Ishikawa (cell line): ENCODE measurements around the gene SLC25A13.

ENCODE experiments used
- CEBPB ChIP-seq: IDR thresholded peaks from 2 replicates; pipeline ENCODE4 v1.6.1; 2012
- CREB1 ChIP-seq: IDR thresholded peaks from 2 replicates; pipeline ENCODE4 v1.6.1; 2012; ENCODE audit warnings: low read depth
- EGR1 ChIP-seq: IDR thresholded peaks from 2 replicates; pipeline ENCODE4 v1.6.1; 2012
- EP300 ChIP-seq: IDR thresholded peaks from 2 replicates; pipeline ENCODE4 v1.6.1; 2012; ENCODE audit warnings: borderline replicate concordance
- FOXM1 ChIP-seq: IDR thresholded peaks from 2 replicates; pipeline ENCODE4 v1.6.1; 2012; ENCODE audit warnings: low read depth, borderline replicate concordance
- NFIC ChIP-seq: IDR thresholded peaks from 2 replicates; pipeline ENCODE4 v1.6.1; 2012
- RAD21 ChIP-seq: IDR thresholded peaks from 2 replicates; pipeline ENCODE4 v1.6.1; 2012; ENCODE audit warnings: low read depth
- TAF1 ChIP-seq: IDR thresholded peaks from 2 replicates; pipeline ENCODE4 v1.6.1; 2012; ENCODE audit warnings: low read depth, mild to moderate bottlenecking
- TCF12 ChIP-seq: IDR thresholded peaks from 2 replicates; pipeline ENCODE4 v1.6.1; 2012; ENCODE audit warnings: low read depth
- TEAD4 ChIP-seq: IDR thresholded peaks from 2 replicates; pipeline ENCODE4 v1.6.1; 2012
- YY1 ChIP-seq: IDR thresholded peaks from 2 replicates; pipeline ENCODE4 v1.6.1; 2012; ENCODE audit warnings: low read depth
- ZBTB7A ChIP-seq: IDR thresholded peaks from 2 replicates; pipeline ENCODE4 v1.6.1; 2012; ENCODE audit warnings: low read depth
- TF ChIP-seq, protein P1 (sequence below): IDR thresholded peaks from 2 replicates; pipeline ENCODE4 v1.6.1; 2012
- TF ChIP-seq, protein P2 (sequence below): IDR thresholded peaks from 2 replicates; pipeline ENCODE4 v1.6.1; 2012
- TF ChIP-seq, protein P3 (sequence below): IDR thresholded peaks from 2 replicates; pipeline ENCODE4 v1.6.1; 2012; ENCODE audit warnings: low read depth, mild to moderate bottlenecking

The SLC25A13 gene, protein sequence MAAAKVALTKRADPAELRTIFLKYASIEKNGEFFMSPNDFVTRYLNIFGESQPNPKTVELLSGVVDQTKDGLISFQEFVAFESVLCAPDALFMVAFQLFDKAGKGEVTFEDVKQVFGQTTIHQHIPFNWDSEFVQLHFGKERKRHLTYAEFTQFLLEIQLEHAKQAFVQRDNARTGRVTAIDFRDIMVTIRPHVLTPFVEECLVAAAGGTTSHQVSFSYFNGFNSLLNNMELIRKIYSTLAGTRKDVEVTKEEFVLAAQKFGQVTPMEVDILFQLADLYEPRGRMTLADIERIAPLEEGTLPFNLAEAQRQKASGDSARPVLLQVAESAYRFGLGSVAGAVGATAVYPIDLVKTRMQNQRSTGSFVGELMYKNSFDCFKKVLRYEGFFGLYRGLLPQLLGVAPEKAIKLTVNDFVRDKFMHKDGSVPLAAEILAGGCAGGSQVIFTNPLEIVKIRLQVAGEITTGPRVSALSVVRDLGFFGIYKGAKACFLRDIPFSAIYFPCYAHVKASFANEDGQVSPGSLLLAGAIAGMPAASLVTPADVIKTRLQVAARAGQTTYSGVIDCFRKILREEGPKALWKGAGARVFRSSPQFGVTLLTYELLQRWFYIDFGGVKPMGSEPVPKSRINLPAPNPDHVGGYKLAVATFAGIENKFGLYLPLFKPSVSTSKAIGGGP

DNA sequence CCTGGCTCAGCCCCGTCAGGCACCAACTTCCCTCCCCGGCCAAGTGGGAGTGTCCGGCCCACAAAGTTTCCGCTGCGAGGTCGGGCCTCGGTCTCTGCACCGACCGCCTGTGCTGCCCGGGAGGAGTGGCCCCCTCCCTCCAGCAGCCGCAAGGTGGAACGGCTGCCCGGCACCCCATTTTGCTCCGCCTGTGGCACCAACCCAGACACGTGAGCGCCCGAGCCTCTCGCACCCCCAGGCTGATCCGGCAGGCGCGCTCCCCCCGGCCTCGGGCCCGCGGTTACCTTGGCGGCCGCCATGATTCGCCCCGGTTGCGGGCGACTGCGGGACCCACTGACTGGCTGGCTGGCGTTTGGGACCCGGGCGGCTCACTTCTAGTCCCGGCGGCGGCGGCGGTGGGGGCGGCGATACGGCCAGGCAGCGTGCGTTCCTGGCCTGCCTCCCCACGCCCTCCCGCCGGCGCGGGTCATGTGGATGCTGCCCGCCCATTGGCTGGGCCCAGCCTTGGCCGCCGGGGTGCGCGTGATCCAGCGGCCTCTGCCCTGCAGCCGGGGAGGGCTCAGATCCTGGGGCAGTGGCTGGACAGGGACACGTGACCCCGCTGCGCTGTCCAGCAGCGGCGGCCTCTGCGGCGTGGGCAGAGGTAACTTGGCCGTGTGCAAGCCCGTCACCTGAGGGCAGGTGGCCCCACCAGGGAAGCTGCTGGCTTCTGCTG, at the start of gene SLC25A13:
Gene SLC25A13 (minus strand): TSS at position 441 of the 715 bp plus-strand sequence. CDS start 142 bp downstream, at position 299.
- no peak for TF ChIP-seq FOXM1
- TF ChIP-seq EGR1, result peak; percentile 55
- TF ChIP-seq, protein P1, sequence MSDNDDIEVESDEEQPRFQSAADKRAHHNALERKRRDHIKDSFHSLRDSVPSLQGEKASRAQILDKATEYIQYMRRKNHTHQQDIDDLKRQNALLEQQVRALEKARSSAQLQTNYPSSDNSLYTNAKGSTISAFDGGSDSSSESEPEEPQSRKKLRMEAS, result peak; percentile 97
- TF ChIP-seq ZBTB7A, result peak; percentile 63; the same call in 1 of the 2 replicates
- TF ChIP-seq TEAD4, result peak; percentile 36; the same call in 1 of the 2 replicates
- TF ChIP-seq TCF12, result no peak; the same call in 1 of the 2 replicates
- TF ChIP-seq CREB1, result no peak
- TF ChIP-seq TAF1, result peak; percentile 59
- peak; percentile 54; the same call in 1 of the 2 replicates for TF ChIP-seq YY1
- peak; percentile 19; the same call in 1 of the 2 replicates for TF ChIP-seq RAD21
- peak; percentile 43 for TF ChIP-seq EP300
- no peak for TF ChIP-seq CEBPB
- 0 out of 2 replicates have a peak, but pooled peaks have one; percentile 20 for TF ChIP-seq NFIC
- TF ChIP-seq, protein P2, sequence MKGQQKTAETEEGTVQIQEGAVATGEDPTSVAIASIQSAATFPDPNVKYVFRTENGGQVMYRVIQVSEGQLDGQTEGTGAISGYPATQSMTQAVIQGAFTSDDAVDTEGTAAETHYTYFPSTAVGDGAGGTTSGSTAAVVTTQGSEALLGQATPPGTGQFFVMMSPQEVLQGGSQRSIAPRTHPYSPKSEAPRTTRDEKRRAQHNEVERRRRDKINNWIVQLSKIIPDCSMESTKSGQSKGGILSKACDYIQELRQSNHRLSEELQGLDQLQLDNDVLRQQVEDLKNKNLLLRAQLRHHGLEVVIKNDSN, result peak; percentile 99
- TF ChIP-seq, protein P3, sequence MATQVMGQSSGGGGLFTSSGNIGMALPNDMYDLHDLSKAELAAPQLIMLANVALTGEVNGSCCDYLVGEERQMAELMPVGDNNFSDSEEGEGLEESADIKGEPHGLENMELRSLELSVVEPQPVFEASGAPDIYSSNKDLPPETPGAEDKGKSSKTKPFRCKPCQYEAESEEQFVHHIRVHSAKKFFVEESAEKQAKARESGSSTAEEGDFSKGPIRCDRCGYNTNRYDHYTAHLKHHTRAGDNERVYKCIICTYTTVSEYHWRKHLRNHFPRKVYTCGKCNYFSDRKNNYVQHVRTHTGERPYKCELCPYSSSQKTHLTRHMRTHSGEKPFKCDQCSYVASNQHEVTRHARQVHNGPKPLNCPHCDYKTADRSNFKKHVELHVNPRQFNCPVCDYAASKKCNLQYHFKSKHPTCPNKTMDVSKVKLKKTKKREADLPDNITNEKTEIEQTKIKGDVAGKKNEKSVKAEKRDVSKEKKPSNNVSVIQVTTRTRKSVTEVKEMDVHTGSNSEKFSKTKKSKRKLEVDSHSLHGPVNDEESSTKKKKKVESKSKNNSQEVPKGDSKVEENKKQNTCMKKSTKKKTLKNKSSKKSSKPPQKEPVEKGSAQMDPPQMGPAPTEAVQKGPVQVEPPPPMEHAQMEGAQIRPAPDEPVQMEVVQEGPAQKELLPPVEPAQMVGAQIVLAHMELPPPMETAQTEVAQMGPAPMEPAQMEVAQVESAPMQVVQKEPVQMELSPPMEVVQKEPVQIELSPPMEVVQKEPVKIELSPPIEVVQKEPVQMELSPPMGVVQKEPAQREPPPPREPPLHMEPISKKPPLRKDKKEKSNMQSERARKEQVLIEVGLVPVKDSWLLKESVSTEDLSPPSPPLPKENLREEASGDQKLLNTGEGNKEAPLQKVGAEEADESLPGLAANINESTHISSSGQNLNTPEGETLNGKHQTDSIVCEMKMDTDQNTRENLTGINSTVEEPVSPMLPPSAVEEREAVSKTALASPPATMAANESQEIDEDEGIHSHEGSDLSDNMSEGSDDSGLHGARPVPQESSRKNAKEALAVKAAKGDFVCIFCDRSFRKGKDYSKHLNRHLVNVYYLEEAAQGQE, result peak; percentile 92

DNA sequence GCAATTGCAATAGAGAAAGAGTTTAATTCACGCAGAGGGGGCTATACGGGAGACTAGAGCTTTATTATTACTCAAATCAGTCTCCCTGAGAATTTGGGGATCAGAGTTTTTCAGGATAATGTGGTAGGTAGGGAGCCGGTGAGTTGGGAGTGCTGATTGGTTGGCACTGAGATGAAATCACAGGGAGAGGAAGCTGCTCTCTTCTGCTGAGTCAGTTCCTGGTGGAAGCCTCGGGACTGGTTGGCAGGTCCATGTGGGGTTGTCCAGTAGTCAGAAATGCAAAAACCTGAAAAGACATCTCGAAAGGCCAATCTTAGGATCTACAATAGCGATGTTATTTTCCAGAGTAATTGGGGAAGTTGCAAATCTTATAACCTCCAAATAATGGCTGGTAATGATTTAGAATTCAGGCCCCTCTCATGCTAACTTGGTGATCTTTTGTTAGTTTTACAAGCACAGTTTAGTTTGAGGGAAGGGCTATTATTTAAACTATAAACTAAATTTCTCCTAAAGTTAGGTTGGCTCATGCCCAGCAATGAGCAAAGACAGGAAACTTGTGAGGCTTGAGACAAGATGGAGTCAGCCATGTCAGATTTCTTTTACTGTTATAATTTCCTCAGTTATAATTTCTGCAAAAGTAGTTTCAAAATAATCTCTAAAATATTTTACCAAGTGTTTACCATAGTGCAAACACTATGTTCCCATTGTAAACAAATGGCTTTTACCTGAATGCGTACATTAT, 39.4 kb upstream of the SLC25A13 start:
- TF ChIP-seq EGR1 (no peak), FOXM1 (no peak)

DNA sequence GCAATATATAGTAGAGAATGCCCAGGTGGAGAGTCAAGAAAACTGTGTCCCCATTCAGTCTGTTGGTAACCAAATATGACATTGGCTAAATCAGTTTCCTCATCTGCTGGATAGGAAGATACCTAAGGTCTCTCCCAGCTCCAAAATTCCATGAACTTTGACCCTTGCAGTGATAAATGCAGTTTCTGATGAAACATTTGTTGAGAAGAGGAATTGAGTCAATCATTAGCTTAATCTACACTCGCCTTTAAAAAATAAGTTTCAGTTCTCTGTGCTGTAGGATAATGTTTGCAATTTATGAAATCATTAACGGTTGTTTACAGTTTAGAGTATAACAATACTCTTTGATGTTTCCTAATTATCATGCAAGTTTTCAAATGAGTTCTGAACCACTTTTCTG, 38.0 kb upstream of the SLC25A13 start:
- TF ChIP-seq, protein P3, result no peak

DNA sequence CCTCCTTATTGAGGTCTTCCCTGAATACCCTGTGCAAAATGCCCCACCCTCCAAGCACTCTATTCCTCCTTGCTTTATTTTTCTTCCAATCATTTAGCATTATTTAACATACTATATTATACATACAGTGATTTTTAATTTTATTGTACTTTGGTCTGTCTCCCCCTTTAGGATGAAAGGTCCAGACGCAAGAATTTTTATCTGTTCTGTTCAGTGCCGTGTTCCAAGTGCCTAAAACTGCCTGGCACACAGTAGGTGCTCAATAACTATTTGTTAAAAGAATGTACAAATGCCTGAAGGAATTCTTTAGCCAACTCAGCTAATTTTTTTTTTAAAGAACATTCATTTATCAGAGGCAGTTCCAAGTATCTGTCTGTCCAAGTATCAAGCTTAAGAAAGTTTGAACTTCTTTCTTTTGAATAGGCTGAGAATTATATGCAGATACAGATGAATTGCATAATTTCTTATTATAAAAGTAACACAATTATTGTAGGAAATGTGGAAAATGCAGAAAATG, 34.1 kb upstream of the SLC25A13 start:
- TF ChIP-seq, protein P3, result no peak
- TF ChIP-seq CEBPB (no peak), TCF12 (no peak), YY1 (no peak), EP300 (no peak), FOXM1 (no peak), TEAD4 (no peak)
- TF ChIP-seq, protein P1, result no peak
